G401 (cell line): ENCODE data around the gene ATP8B3. TPM values are rescaled to one million over a fixed set of nuclear protein-coding genes. Genes with fewer than 3 reads are reported as not detected.

Source experiments
- DNase-seq: peaks from one replicate; pipeline ENCODE4 v3.0.0-alpha.2; 2015; ENCODE audit warnings: low spot score
- in situ Hi-C: cut with HindIII; loops from 2 replicates; pipeline ENCODE4 v1.10.0; 2016; ENCODE audit warnings: low sequenced_read_pairs, mixed read lengths
- total RNA-seq: library from RNA; depleted of rRNA; stranded (reverse); fragments of >200 nt; shearing (Covaris generic); gene quantifications from 2 replicates; pipeline ENCODE4 v1.2.3, GENCODE V29; 2014

ATP8B3 gene
- total RNA-seq, 1 experiment from 2014 or later, result 5.5 TPM

GRCh38 chr19:1780272-1780958 is 31.7 kb downstream of the ATP8B3 start:
- in situ Hi-C loops, result no loop called here
- no peak for DNase-seq

- DNase-seq, result no peak
- in situ Hi-C loops, result no loop called here
Measured at GRCh38 chr19:1779574-1779973, 32.5 kb downstream of the ATP8B3 start.

DNA sequence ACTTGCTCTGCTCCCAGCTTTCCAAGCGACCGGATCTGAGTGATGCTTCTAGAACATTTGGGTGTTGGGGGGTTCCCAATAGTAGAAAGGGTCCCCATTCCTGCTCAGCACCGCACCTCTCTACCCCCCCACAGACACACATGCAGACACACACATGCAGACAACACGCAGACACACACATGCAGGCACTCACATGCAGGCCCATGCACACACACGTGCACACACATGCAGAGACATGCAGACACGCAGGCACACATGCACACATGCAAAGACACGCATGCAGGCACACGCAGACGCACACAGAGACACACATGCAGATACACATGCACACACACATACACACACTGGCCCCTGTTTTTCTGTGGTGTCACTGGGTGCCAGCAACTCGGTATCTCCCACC is 34.9 kb downstream of the ATP8B3 start:
- no peak for DNase-seq
- in situ Hi-C loops, result no loop called here

- in situ Hi-C loops, result no loop called here
- DNase-seq, result no peak
Measured at GRCh38 chr19:1776606-1777147, 35.4 kb downstream of the ATP8B3 start.

GRCh38 chr19:1775951-1776605 is 36.0 kb downstream of the ATP8B3 start:
- in situ Hi-C loops, result no loop called here
- no peak for DNase-seq

DNA sequence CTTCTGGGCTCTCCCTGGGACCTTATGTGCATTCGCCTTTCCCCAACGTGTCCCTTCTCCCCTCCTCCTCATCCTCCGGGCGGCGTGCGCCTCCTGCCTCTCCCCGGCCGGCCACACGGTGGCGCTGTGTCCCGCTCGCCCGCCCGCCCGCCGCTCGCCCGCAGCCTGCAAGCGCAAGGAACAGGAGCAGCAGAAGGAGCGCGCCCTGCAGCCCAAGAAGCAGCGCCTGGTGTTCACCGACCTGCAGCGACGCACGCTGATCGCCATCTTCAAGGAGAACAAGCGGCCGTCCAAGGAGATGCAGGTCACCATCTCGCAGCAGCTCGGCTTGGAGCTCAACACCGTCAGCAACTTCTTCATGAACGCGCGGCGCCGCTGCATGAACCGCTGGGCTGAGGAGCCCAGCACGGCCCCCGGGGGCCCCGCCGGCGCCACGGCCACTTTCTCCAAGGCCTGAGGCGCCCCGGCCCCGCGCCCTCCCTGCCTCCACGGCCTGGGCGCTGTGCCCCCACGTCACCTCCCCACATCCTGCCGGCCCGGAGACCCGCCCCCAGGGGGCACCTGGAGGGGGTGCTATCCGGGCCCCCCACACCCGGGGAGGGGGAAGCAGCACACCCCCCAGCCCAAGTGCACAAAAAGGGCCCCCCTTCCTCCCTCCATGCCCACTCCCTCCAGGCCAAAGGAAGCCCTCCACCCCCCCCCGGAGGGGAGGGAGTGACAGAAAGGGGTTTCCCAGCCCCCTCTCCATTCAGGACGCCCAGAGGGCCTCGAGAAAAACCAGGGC is 36.9 kb downstream of the ATP8B3 start:
- DNase-seq, result no peak
- in situ Hi-C loops, result no loop called here

GRCh38 chr19:1773184-1773583 is 38.9 kb downstream of the ATP8B3 start:
- no peak for DNase-seq
- in situ Hi-C loops, result no loop called here

DNA sequence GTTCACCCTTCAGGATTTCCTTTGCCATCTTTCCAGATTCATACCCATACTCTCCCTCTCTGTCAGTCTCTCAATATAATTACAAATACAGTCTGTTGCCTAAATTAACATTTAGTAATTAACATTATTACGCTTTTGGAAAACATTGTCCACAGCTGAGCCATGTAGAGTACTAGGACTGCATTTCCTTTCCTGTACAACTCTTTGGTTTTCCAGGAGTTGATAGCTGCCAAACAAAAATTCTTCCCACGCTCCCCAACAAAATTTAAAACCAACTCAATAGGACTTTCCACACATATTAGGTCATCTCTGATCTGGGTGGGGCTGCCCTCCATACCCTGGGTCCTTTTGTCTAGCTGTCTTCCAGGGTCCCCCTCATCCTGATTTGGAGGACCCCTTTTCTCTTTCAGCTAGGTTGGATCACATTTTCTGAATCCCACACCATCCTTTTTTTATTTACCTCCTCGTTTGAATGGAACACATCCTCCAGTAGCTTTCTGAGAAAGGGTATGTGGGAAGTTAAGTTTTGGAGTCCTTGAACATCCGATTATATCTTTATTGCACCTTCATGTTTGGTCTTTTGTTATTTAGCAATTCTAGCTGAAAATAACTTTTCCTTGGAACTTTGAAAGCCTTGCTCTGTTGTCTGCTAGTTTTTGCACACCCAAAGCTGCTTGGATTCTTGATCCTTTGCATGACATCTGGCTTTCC is 41.1 kb downstream of the ATP8B3 start:
- DNase-seq, result no peak
- in situ Hi-C loops, result no loop called here

GRCh38 chr19:1769645-1769985 is 42.5 kb downstream of the ATP8B3 start:
- DNase-seq, result no peak
- in situ Hi-C loops, result no loop called here

DNA sequence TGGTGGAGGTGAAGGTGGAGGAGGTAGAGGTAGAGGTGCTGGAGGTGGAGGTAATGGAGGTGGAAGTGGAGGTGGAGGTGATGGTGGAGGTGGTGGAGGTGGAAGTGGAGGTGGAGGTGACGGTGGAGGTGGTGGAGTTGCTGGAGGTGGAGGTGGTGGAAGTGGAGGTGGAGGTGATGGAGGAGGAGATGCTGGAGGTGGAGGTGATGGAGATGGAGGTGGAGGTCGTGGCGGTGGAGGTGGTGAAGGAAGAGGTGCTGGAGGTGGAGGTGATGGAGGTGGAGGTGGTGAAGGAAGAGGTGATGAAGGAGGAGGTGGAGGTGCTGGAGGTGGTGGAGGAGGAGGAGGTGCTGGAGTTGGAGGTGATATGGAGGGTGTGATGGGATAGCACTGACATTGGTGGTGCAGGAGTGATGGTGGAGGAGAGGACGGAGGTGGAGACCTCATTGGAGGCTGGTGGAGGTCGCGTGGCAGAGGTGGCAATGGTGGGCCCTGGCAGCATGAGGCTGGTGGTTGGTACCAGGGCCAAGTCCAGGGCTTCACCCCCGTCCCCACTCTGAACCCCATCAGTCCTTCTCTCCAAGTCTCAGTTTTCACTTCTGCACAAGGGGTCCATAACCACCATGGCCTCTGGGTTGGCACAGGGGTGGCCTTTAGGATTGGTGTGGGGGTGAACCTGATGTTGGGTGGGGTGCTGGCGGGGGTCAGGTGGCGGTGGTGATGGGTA is 43.0 kb downstream of the ATP8B3 start:
- in situ Hi-C loops, result no loop called here
- no peak for DNase-seq

DNA sequence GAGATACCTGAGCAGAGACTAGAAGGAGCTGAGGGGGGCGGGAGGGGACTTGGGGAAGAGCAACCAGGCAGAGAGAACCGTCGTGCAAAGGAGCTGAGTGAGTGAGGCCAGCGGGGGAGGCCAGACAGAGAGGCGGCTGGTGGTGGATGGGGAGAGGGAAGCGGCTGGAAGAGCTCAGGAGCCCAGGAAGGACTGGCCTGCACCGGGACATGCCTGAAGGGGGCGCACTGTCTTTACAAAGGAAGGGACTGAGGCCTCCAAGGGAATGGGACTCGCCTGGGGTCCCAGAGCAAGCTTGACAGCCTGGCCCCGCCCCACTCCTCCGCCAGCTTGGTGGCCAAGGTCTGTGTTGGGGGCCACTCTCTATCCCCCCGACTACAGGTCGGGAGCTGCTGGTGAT is 43.8 kb downstream of the ATP8B3 start:
- no peak for DNase-seq
- in situ Hi-C loops, result no loop called here

GRCh38 chr19:1767464-1767933 is 44.6 kb downstream of the ATP8B3 start:
- in situ Hi-C loops, result no loop called here
- no peak for DNase-seq

DNA sequence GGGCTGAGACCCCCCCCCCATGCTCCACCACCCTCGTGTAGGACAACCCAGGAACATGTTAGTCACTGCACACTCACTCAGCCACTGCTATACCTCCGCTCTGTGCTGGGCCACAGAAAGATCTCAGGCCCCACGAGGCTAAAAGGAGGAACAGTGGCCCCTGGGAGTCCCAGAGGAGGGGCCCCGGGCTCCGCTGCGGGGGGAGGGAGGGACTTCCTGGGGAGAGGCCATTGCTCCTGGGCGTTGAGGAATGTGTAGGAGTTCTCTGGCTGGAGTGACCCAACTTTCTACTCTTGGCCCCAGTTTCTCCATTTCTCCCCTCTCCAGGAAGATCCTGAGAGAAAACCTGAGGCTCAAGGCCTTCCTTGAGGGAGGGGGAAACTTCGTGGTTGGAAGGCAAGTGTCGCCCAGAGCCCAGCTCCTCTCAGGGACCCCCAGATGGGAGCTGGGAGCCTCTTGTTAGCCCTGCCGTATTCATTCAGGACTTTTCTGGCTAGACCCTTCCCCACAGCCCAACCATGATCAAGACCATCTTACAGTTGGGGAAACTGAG is 45.2 kb downstream of the ATP8B3 start:
- in situ Hi-C loops, result no loop called here

GRCh38 chr19:1765904-1766799 is 45.9 kb downstream of the ATP8B3 start:
- DNase-seq, result no peak

More for the DNA sequence above, 45.2 kb downstream of the ATP8B3 start:
- DNase-seq, result no peak

DNA sequence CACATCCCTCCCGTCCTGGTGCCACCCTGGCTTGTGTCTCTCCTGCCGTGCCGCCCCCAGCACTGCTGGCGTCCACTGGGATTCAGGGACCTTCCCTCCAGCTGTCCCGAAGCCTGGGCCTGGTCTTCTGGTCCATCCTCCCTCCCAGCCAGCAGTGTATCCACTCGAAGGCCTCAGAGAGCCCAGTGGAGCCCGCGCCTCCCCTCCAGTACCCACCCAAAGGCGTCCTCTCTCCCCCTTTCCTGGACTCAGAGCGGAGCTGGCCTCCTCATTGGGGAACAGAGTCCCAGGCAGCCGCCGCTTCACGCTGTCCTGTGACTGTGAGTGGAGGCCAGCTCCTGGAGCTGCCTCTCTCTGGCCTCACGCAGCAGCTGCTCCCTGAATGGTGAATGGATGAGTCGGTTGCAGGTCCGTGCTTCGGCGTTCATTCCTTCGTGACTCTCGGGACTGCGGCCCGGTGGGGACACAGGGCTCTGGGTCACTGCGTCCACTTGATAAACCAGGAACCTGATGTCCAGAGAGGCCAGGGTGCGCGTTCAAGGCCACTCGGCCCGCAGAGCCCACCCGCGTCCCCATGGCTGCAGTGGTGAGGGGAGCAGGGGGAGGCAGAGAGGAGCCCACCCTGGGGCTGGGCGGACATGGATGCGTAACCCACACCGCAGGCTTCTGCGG is 46.7 kb downstream of the ATP8B3 start:
- no peak for DNase-seq
- in situ Hi-C loops, result no loop called here

More at GRCh38 chr19:1765904-1766799, 45.9 kb downstream of the ATP8B3 start:
- in situ Hi-C loops, result no loop called here

DNA sequence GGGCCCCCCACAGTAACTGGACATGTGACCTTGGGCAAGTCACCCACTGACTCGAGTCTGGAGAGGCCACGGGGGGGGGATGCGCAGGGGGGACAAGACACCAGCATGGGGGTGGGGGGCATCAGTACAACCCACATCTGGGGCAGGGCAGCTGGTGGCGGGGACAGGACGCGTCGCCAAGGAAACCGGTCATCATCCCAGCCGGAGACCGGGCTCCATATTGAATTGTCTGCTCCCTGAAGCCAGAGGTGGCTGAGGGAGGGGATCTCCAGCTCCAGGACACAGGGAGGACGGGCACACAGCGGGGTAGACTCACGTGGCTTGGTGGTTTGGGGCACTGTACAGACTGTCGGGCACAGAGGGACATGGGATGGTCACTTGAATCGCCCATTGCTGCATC is 47.3 kb downstream of the ATP8B3 start:
- in situ Hi-C loops, result no loop called here
- DNase-seq, result no peak
